Measurements from ENCODE around the gene HNRNPA3.

The HNRNPA3 gene

DNA sequence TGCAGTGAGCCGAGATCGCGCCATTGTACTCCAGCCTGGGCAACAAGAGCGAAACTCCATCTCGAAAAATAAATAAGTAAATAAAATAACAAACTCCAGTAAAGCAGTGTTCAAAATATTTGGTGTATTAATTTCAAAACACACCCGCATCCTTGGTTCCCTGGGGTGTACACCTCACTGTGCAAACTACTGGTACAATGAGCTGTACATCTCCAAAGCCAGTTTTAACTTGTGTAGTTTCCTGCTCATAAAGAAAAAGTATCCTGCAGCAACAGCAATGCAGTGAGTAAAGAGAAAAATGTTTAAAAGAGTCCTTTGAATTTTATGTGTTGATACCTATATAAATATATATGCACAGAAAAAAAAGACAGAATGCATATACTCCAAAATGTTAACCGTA lies 56.3 kb downstream of the HNRNPA3 start:
- DNase-seq (ENCODE audit: insufficient read length) (no peak), FAIRE-seq (no peak)
- TF ChIP-seq POLR2A (IDR thresholded peaks at IDR 0.05; ENCODE audit: low read depth, low read length) (no peak), TAF1 (IDR thresholded peaks at IDR 0.05; ENCODE audit: borderline replicate concordance, low read depth, low read length) (no peak), POLR2AphosphoS5 (IDR thresholded peaks at IDR 0.05; ENCODE audit: low read depth, low read length) (no peak)

- TF ChIP-seq TAF1 (IDR thresholded peaks at IDR 0.05; ENCODE audit: borderline replicate concordance, low read depth, low read length) (no peak), POLR2AphosphoS5 (IDR thresholded peaks at IDR 0.05; ENCODE audit: low read depth, low read length) (no peak), POLR2A (IDR thresholded peaks at IDR 0.05; ENCODE audit: low read depth, low read length) (no peak)
- FAIRE-seq, result no peak
- DNase-seq (ENCODE audit: insufficient read length), result no peak
Measured at GRCh38 chr2:177270531-177270930, 57.9 kb downstream of the HNRNPA3 start.

GRCh38 chr2:177271981-177272666 lies 59.5 kb downstream of the HNRNPA3 start:
- FAIRE-seq, result no peak
- no peak for DNase-seq (ENCODE audit: insufficient read length)
- no peak for TF ChIP-seq POLR2AphosphoS5 (IDR thresholded peaks at IDR 0.05; ENCODE audit: low read depth, low read length)
- no peak for TF ChIP-seq TAF1 (IDR thresholded peaks at IDR 0.05; ENCODE audit: borderline replicate concordance, low read depth, low read length)
- TF ChIP-seq POLR2A (IDR thresholded peaks at IDR 0.05; ENCODE audit: low read depth, low read length), result no peak

GRCh38 chr2:177272765-177273164 lies 60.2 kb downstream of the HNRNPA3 start:
- DNase-seq (ENCODE audit: insufficient read length) (no peak), FAIRE-seq (no peak)
- TF ChIP-seq TAF1 (IDR thresholded peaks at IDR 0.05; ENCODE audit: borderline replicate concordance, low read depth, low read length) (no peak), POLR2A (IDR thresholded peaks at IDR 0.05; ENCODE audit: low read depth, low read length) (no peak), POLR2AphosphoS5 (IDR thresholded peaks at IDR 0.05; ENCODE audit: low read depth, low read length) (no peak)

- TF ChIP-seq TAF1 (IDR thresholded peaks at IDR 0.05; ENCODE audit: borderline replicate concordance, low read depth, low read length) (no peak), POLR2AphosphoS5 (IDR thresholded peaks at IDR 0.05; ENCODE audit: low read depth, low read length) (no peak), POLR2A (IDR thresholded peaks at IDR 0.05; ENCODE audit: low read depth, low read length) (no peak)
- no peak for FAIRE-seq
- no peak for DNase-seq (ENCODE audit: insufficient read length)
Measured at GRCh38 chr2:177273408-177273807, 60.8 kb downstream of the HNRNPA3 start.

Data from GM12892 (cell line).